NCI-H146 treated with DMSO at 0.1 percent for 48 hours (cell line): ENCODE data around the gene INPP5A.
"Not testable (repeated sequence)": the region's sequence is repeated elsewhere in the genome, so short reads cannot be mapped to it uniquely, and the experiment has no call there.

ENCODE experiments used
- DNase-seq: peaks from one replicate; lab custom pipeline; 2025; ENCODE audit not compliant: unreplicated experiment; lab: John Stamatoyannopoulos, UW

The INPP5A gene

DNA sequence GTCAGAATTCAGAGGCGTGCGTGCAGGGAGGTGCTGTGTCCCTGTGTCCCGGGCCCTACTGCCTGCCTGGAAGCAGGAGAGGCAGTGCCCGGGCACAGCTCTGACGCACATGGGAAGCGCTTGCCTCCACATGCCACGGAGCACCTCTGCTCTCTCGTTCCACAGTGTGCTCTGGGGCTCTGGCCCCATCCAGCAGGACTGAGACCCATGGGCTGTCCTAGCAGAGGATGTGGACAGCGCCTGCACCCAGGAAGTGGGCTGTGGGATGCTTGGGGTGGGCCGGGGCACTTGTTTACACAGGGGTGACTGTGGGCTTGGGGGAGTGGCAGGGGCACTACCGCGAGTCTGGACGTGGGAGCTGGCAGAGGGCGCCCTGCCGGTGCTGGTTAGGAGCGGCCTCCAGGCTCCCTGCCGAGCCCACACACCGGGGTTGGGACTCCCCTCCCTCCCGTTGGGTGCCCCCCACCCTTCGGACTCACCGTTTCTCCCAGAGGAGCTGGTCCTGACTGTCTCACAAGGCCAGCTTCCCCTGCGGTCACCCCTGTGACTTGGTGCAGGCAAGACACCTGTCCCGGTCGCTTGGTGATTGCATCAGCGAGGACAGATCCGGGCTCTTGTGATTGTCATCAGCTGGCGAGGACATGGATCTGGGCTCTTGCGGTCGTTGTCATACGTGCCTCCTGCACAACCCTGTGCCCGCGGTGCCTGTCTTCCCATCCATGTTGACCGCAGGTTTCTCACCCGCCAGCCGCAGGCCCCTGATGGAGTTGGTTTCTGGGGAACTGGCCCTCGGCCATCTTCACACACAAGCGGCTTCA, 165.2 kb downstream of the INPP5A start:
- DNase-seq: no peak

DNA sequence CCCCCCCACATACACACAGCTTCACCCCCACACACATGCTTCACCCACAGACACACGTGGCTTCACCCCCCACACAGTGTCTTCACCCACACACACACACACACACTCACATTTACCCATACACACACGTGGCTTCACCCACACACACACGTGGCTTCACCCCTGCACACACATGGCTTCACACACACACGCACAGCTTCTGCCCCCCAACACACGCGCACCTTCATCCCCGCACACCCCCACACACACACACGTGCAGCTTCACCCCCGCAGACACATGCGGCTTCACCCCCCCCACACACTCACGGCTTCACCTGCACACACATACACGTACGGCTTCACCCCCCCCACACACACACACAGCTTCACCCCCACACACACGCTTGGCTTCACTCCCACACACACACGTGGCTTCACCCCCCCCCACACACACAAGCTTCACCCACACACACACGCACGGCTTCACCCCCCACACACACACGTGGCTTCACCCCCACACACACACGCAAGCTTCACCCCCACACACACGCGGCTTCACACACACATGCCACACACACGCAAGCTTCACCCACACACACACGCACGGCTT, 165.9 kb downstream of the INPP5A start:
- DNase-seq: no peak

DNA sequence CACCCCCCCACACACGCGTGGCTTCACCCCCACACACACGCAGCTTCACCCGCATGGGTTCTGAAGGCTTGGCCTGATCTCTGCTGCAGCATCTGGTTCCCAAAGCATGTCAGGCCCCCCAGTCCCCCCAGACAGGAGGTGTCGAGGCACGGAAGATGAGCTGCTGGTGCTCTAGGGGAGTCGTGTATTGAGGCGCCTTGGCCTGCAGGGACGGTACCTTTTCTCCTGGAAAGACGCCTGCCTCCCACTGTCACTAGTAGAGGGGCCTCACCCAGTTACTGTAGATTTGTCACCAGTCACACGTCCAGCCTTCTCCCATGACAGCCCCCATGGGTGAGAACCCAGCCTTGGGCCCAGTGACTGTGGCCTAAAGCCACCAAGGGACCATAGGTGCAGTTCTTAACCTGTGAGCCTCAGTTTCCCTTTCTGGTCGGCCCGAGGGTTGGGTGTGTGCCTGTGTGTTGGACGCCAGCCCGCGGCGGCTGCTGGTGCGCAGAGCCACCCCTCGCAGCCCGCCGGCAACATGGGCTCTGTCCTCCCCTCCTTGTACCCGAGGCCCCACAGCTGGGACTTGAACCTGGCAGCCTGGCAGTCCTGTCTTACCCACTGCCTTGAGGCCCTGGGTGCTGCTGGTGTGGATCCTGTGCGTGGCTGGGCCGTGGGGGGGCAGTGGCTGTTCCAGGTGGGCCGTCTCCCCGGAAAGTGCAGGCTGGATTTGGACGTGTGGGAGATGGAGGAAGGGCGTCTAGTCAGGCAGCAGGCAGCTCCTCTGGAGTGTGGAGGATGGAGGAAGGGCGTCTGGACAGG, 166.6 kb downstream of the INPP5A start:
- no peak for DNase-seq

DNA sequence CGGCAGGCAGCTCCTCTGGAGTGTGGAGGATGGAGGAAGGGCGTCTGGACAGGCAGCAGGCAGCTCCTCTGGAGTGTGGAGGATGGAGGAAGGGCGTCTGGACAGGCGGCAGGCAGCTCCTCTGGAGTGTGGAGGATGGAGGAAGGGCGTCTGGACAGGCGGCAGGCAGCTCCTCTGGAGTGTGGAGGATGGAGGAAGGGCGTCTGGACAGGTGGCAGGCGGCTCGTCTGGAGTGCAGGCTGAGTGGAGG, 167.2 kb downstream of the INPP5A start:
- DNase-seq: not testable (repeated sequence)

DNA sequence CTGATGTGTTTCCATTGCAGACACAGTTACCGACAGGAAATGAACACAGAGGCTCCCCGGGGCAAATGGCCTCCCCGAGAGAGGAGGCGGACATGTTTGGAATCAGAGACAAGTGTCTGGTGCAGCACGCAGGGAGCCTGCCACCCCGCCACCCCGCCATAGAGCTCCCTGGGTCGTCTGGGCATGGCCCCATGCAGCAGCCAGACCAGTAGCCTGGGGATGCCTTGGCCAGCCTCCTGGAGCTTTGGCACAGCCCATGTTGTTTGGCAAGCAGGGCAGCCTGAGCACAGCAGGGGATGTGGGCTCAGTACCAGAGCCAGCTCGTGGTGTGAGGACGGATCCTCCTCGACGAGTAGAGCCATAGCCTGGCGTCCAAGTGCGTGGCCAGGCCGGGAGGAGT, 167.6 kb downstream of the INPP5A start:
- no peak for DNase-seq

DNA sequence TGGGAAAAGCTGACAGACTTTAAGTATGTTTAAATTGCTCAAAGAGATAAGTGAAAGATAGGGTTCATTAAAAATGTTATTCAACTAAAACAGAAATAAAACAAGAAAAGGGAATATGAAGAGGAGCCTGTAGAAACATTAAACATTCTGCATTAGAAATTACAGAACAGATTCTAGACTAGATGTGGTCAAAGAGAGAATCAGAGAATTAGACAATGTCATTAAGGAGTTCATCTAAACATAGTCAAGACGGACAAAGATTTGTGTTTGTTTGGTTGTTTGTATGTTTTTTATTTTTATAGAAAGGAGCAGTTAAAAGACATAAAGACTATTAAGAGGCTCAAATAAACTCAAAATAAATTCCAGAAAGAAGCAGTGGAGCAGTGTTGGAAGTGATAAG, 168.4 kb downstream of the INPP5A start:
- DNase-seq: no peak

DNA sequence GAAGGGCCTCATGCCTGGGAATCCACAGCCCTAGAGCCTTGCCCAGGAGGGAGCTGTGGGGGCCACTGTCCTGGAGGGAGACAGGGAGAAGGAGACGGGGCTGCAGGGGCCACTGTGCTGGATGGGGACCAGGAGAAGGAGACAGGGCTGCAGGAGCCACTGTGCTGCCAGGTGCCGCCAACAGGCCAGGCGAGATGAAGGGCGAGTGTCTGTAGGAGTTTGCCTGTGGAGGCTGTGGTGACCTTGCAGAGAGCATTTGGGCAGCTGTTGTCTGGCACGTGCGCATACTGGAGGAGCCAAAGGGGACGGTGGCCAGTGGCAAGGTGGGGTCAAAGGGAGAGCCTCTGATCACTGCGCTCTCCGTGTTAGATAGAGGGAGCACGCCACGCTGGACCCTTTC, 169.1 kb downstream of the INPP5A start:
- DNase-seq: no peak

DNA sequence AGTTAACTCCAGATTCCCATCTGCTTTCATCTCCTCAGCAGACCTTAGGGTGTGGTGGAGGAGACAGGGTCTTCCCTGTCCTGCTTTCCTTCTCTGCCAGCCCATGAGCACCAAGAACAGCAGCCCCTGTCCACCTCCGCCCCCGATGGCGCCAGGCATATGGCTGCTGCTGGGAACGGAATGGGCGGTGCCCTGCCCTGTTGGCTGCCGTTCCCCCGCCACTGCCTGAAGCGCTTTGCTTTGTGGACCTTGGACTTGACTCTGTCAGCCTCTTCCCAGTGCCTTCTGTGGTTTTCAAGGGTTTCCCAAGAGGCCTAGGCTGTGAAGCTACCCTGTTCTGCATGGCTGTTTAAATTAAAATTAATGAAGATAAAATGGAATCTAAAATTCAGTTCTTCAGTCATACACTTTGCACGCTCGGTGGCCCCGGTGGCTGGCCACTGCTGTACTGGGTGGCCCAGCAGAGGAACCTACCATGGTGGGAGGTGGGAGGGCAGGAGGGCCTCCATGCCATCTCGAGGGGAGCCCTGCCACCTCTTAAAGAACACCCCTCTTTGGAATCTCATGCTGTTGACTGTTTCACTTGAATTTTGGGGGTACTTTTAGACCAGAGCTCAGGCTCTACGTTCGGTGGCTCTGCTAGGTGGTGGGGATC, 169.7 kb downstream of the INPP5A start:
- no peak for DNase-seq

DNA sequence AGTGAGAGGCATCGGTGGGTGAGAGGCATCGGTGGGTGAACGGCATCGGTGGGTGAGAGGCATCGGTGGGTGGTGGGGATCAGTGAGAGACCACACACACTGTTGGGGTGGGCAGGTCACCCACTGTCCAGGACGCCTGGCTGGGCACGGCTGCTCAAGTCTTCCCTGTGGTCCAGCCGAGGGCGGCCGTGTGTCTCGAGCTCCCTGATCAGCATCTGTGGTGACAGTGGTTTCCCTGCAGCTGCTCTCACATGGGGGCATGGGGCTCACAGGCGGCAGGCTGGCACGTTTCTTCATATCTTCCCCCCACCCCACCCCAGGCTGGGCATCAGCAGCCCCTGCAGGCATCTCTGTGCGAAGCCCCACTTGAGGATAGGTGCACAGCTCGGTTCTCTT, 170.2 kb downstream of the INPP5A start:
- no peak for DNase-seq

DNA sequence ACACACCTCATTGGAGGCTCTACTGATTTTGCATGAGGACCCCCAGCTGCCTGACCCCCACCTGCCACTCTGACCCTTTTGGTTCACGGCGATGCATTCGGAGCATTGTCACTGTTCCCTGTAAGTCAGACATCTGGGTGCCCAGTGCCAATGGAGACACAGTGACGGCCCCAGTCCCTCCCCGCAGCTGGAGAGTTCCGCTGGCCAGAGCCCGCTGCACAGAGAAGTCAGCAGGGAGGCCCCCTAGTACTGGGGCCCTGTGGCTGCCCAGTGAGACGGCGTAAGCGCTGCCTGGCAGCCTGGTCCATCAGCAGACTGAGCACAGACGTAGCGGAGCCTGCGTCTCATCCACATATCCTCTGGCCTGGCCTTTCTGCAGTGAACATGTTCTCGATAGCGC, 170.9 kb downstream of the INPP5A start:
- no peak for DNase-seq

DNA sequence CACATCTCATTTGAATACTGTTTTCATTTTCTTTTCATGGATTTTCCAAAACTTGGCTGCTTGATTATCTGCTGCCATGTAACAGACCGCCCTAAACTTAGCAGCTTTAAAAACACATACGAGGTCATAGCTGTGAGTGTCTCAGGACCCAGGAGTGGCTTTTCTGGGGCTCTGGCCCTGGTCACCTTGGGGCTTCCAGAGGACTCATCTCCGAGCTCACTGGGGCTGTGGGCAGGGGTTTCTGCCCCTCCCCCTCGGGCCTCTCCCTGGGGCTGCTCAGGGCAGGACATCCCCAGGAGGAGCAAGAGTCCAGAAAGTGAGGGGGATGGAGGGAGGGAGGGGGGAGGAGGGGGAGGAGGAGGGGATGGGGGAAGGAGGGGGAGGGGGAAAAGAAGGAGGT, 171.3 kb downstream of the INPP5A start:
- DNase-seq: no peak

DNA sequence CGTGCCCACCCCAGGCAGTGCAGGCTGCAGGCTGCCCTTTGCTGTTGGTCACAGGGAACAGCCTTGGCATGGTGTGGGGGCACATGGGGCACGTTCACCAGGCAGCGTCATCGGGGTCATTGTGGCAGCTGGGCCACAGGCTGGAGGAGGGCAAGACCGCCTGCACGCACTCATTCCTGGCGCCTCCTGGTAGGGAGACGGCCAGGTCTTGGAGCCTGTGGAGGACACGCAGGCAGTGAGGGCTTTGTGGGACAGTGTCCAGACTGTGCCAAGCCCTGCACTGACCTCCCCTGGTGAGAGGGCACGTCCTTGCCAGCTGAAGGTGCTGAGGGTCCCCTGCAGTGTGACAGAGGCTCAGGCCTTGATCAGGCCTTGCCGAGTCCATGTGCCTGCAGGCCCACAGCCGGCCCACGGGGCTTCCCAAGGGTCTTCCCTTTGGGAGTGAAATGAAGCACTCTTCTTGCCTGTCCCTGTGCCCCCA, 171.9 kb downstream of the INPP5A start:
- DNase-seq: no peak

DNA sequence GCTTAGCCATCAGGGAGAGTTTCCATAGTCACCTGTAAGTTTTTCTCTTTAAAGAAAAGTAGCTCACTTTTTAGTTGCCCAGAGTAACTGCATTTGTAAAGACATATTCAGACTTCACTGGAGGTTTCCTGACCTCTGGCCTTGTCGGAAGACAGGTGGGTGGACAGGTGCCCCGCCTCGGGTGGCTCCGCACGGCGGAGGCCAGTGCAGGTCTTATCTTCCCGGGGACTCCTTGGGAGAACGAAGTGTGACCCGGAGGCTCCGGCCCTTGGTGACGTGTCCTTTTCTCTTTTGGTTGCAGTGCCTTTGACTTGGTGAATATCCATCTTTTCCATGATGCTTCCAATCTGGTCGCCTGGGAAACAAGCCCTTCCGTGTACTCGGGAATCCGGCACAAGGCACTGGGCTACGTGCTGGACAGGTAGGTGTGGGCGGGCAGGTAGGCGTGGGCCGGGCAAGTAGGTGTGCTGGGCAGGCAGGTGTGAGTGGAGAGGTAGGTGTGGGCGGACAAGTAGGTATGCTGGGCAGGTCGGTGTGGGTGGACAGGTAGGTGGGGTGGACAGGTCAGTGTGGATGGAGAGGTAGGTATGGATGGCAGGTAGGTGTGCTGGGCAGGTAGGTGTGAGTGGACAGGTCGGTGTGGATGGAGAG, 172.6 kb downstream of the INPP5A start:
- DNase-seq: no peak

DNA sequence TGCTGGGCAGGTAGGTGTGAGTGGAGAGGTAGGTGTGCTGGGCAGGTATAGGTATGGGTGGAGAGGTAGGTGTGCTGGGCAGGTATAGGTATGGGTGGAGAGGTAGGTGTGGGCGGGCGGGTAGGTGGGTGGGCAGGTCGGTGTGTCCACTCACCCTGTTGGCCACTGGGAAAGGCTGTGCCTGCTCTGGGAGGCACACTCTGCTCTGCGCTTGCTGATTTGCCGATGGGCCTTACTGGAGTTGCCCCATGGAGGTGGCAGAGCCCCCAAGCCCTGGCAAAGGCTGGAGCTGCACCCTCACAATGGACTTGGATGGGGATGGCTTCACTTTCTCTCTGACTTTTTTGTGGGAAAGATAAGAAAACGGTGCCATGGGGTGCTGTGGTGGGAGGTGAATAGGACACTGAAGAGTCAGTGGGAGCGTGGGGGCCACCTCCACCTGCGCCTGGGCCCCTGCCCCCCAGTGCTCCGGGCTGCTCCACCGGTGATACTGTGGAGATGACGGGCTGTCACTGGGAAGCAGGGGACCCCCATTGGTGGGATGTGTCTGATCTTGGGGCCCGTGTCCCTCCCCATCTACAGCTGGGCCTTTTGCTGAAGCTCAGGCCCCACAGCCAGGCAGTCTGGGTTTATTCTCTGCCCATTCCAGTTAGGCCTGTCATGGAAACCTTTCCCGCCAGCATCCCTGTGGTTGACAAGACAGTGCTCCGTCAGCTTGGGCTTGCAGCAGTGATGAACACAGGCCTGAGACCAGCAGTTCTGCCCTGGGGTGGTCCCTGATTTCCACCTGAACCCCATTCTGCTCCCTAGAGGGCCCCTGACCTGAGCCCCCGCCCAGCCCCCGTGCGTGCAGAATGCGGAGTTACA, 173.4 kb downstream of the INPP5A start:
- DNase-seq: no peak

DNA sequence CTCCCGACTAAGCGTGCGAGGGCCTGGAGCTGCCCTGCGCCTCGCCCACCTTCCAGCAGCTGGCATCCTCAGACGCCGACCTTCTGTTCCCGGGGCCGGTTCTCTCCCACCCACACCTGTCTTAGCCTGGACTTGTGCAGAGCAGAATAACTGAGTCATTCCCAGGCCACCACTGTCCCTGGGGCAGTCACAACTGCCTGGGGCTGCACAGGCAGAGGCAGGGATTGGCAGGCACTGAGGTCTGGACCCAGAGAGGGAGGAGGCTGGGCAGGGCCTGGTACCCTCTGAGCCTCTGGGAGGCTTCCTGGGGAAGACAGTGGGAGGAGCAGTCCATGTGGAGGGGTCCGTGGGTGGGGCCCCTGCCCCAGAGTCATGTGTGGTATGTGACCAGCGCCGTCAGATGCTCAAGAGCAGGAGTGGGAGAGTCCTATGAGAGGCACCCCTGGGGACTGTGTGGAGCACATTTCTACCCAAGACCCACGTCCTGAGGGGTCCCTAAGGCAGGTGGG, 174.1 kb downstream of the INPP5A start:
- DNase-seq: no peak

DNA sequence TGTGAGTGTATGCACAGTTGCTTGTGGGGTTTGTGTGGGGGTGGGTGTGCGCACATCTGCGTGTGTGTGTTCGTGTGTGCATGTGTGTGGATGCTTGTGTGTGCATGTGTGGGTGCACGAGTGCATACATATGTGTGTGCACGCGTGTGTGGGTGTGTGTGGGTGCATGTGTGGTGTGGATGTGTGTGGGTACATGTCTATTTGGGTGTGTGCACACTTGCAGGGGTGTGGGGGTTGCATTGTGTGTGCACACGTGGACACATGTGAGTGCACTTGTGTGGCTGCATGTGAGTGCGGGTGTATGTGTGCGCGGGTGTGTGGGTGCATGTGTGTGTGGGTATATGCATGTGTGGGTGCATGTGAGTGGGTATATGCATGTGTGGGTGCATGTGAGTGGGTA, 174.7 kb downstream of the INPP5A start:
- no peak for DNase-seq

DNA sequence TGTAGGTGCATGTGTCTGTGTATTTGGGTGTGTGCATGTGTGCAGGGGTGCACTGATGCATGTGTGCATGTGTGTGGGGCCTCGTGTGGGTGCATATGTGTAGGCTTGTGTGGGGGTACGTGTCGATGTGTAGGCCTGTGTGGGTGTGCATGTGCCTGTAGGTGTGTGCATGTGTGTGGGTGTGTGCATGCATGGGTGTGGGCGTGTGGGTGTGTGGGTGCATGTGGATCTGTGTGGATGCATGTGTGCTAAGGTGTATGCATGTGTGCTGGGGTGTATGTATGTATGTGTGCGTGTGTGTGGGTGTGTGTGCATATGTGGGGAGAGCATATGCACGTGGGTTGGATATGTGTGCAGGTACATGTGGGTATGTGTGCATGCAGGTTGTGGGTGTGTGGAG, 175.2 kb downstream of the INPP5A start:
- DNase-seq: no peak

DNA sequence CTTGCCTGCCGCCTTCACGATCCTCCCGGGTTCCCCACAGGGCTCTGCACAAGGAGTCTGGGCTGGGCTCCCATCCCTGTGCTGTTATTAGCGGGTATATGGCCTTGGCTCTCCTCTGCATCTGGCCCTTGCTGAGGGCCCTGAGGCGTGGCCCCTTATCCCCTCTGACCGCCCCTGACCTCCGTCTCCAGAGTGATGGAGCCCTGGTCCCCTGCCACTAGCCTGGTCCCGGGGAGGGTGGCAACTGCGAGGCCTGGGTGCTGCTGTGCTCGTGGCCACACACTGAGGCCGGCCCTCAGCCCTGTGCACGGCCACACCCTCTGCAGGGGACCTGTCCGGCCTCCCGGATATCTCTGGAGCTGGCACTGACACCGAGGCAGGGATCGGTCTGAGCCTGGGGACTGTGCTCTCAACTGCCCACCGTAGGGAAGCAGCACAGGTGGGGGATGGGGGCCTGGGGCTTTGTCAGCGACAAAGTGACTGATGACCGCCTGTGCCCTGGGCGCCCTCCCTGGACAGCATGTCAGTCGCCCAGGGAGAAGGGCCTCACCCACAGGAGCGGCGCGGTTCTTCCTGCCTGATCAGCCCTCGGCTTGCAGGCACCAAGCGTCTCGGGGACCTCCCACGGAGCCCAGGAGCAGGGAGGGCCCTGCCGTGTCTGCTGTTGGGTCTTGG, 176.0 kb downstream of the INPP5A start:
- DNase-seq: no peak
